Stimulated activated CD4-positive, alpha-beta T cell treated with anti-CD3 and anti-CD28 coated beads, Interleukin-15, amount 100 ng/mL, for 48 hours (primary cell): ENCODE results near the gene FOXD4L3.
"Not testable (repeated sequence)": the region's sequence is repeated elsewhere in the genome, so short reads cannot be mapped to it uniquely, and the experiment has no call there.

Experiments
- DNase-seq, 2 donors: peaks; one replicate each; pipeline ENCODE4 v3.0.0-alpha.2; 2020; ENCODE audit warnings: low read depth in 2 of 2

Gene FOXD4L3

GRCh38 chr9:68343992-68344391, 41.3 kb downstream of the FOXD4L3 start:
- not testable (repeated sequence) for DNase-seq

GRCh38 chr9:68351689-68352088, 49.0 kb downstream of the FOXD4L3 start:
- DNase-seq, result not testable (repeated sequence)
